Measurements from ENCODE around the gene CDH12.

DNA sequence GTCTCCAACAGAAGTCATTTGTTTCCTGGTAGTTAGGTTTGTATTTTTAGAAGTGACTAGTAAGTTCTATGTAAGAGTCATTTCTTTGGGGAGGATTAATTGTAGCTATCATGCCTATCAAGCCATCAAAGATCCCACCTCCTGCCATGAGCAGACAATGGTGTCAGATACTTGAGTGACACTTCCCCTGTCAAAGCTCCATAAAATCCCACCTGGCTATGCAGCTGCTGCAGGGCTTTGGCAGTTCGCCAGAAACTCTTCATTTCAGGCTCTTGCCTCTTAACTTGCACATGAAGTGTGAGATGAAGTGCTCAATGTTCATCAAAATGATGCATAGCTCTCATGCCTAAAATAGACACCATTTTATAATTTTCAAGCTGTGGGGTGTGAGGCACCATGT is 312.1 kb downstream of the CDH12 start:
- TF ChIP-seq, protein P1, sequence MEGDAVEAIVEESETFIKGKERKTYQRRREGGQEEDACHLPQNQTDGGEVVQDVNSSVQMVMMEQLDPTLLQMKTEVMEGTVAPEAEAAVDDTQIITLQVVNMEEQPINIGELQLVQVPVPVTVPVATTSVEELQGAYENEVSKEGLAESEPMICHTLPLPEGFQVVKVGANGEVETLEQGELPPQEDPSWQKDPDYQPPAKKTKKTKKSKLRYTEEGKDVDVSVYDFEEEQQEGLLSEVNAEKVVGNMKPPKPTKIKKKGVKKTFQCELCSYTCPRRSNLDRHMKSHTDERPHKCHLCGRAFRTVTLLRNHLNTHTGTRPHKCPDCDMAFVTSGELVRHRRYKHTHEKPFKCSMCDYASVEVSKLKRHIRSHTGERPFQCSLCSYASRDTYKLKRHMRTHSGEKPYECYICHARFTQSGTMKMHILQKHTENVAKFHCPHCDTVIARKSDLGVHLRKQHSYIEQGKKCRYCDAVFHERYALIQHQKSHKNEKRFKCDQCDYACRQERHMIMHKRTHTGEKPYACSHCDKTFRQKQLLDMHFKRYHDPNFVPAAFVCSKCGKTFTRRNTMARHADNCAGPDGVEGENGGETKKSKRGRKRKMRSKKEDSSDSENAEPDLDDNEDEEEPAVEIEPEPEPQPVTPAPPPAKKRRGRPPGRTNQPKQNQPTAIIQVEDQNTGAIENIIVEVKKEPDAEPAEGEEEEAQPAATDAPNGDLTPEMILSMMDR (IDR thresholded peaks at IDR 0.05): no peak
- TF ChIP-seq POLR2A (IDR thresholded peaks at IDR 0.05) (no peak), POLR2AphosphoS5 (IDR thresholded peaks at IDR 0.05) (no peak)
